ENCODE measurements around the gene CDK18. TPM values are rescaled to one million over a fixed set of nuclear protein-coding genes. Genes with fewer than 3 reads are reported as not detected.

The CDK18 gene
- total and polyA plus RNA-seq, 9 of the 15 experiments (the other 6 are each of a cell fraction or from before 2014, with no cell fraction given): 0.05 to 0.69 (median 0.17) TPM; not detected in 2

- TF ChIP-seq RREB1 (CRISPR knock-in tag; IDR thresholded peaks at IDR 0.05) (no peak), CBFB (CRISPR knock-in tag; IDR thresholded peaks at IDR 0.05) (no peak)
Observed at GRCh38 chr1:205570173-205570501, 65.7 kb downstream of the CDK18 start (continued).

DNA sequence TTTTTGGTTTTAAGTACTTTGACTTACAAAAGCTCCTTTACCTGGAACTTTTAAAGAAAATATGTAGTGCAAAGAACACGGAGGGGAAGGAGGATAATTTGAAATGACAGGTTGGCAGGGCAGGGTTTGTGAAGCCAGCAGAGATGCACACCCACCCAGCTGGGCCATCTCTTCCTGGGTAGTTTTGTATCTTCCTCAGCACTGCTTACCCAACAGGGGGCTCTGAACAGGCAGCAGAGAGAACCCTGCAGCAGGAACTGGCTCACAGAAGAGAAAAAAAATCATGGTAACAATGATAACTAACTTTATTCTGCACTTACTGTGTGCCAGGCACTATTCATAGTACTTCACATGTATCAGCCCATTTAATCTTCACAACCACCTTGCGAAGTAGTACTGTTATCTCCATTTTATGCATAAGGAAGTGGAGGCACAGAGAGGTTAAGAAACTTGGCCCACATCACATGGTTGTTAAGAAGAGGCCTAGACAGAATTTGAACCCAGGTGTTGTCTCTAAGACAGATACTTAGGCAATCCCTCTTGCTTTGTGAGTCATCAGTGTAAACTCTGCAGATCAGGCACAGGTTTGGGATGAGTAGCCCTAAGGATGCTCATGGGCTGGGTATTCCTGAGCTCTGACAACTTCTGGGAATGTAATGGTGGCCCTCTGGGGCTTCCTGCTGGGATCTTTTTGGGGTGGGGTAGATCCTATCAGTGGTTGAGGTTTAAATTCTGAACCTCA lies 66.5 kb downstream of the CDK18 start:
- no peak overlapping the region for H2AFZ ChIP-seq (ENCODE audit: low read depth, low read length)
- ATAC-seq (no peak), DNase-seq (ENCODE audit: extremely low read depth in 1 of 4, low spot score in 3 of 4) (no peak), FAIRE-seq (peak; percentile 63)
- H3K9me1 ChIP-seq (ENCODE audit: control insufficient read depth, insufficient read depth, low read length): no peaks in the 10 kb centered on the region
- H3K4me1 ChIP-seq (replicated peaks in 1 of 2; ENCODE audit: control insufficient read depth in 2 of 2, insufficient read depth in 2 of 2, low read length in 2 of 2): peaks cover 0 to 7% of the 10 kb centered on the region in 2 experiments; a peak in 2 of 5 replicates
- H4K20me1 ChIP-seq (replicated peaks; ENCODE audit: control insufficient read depth, insufficient read depth, low read length): peaks cover 19% of the 10 kb centered on the region; the same call in 1 of the 2 replicates
- no peaks in the 10 kb centered on the region for H3K79me2 ChIP-seq (ENCODE audit: control insufficient read depth, insufficient read depth, low read length)
- BruUV-seq (replicated peaks): no TSS peak
- H3K9ac ChIP-seq (ENCODE audit: insufficient read depth in 1 of 2, low read depth in 2 of 2, low read length in 2 of 2): no peak overlapping the region
- H3K27me3 ChIP-seq (ENCODE audit: control insufficient read depth in 2 of 2, insufficient read depth in 2 of 2, low read length in 2 of 2): peaks cover 40 to 60% of the 10 kb centered on the region in 2 experiments
- WGBS (ENCODE audit: insufficient coverage, low coverage, missing lambda C conversion rate): 3% methylated on average over 2 of the region's 2 CpGs
- ChIA-PET POLR2A (no interaction called here), CTCF (ENCODE audit: low intra/inter-chr PET ratio) (no interaction called here)
- in situ Hi-C loops (cut with MboI) (no loop called here), intact Hi-C loops (cut with micrococcal nuclease) (no loop called here)
- TF ChIP-seq CBFA2T3 (IDR thresholded peaks at IDR 0.05) (peak; percentile 27), FOSL1 (tag; conservative IDR thresholded peaks at IDR 0.05) (0 out of 2 replicates have a peak, but pooled peaks have one; percentile 18), HIVEP1 (CRISPR knock-in tag; IDR thresholded peaks at IDR 0.05) (no peak)
- no peak overlapping the region for H3K4me3 ChIP-seq
- H3K36me3 ChIP-seq (ENCODE audit: control insufficient read depth, insufficient read depth, low read length): no peaks in the 10 kb centered on the region
- H3K4me2 ChIP-seq (ENCODE audit: insufficient read depth, low read length): no peak overlapping the region
- no peaks in the 10 kb centered on the region for H3K9me3 ChIP-seq (replicated peaks; ENCODE audit: control insufficient read depth, insufficient read depth, low read depth, low read length)
- no peak overlapping the region for H3K27ac ChIP-seq (ENCODE audit: extremely low read depth, low read depth, low read length)
